GM18873 (cell line): ENCODE data around the gene SLC7A9.
"Not testable (repeated sequence)": the region's sequence is repeated elsewhere in the genome, so short reads cannot be mapped to it uniquely, and the experiment has no call there.

Source experiments
- ATAC-seq: cut with Tn5 transposase; IDR thresholded peaks from one replicate; pipeline ENCODE4 v1.9.1; 2021; ENCODE audit warnings: mild to moderate bottlenecking, moderate library complexity, moderate number of reproducible peaks; ENCODE audit not compliant: unreplicated experiment, low FRiP score

The SLC7A9 gene

GRCh38 chr19:32886241-32886640 lies 16.7 kb upstream of the SLC7A9 start:
- no peak for ATAC-seq

DNA sequence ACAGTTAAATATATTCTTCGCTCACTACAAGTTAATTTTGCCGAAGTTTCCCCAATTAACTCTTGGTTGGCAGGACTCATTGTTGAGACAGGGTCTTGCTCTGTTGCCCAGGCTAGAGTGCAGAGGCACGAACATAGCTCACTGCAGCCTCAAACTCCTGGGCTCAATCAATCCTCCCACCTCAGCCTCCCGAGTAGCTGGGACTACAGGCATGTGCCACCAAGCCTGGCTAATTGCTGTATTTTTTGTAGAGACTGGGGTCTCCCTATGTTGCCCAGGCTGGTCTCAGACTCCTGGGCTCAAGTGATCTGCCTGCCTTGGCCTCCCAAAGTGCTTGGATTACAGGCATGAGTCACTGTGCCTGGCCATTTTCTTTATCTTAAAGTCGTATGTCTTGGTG lies 15.7 kb upstream of the SLC7A9 start:
- not testable (repeated sequence) for ATAC-seq

DNA sequence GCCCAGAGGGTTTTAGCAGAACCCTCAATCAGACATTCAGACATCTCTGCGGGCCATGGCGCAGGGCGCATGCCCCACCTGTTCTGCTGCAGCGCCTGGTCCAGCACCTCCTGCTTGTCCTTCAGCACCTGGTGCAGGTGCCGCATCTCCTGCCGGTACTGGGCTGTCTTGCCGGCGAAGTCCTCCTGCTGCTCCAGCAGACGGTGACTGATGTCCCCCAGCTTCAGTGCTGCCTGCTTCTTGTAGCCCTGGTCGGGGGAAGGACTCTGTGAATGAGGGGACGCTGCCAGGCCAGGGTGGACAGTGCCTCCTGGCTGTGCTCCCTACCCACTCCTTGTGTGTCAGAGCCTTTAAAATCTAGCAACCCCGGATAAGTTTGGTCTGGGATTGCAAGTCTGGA lies 12.2 kb upstream of the SLC7A9 start:
- ATAC-seq, result no peak

GRCh38 chr19:32880622-32881021 lies 11.1 kb upstream of the SLC7A9 start:
- no peak for ATAC-seq

DNA sequence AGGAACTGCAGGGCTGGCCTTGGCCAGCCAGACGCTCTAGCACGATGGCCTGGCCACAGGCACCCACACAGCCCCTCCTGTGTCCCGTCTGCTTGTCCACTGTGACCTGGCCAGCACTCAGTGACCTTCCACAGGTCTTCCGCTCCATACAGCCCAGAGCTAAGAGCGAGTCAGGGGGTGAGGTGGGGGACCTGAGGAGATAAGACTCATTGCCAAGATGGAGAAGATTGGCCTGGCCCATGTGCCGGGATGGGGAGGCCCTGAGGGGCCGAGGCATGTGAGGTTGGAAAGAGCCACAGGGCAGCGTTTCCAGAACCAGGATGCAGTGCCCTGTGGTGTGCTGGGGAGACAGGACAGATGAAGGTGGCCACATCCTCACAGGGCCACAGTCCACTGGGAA lies 10.2 kb upstream of the SLC7A9 start:
- ATAC-seq, result no peak

DNA sequence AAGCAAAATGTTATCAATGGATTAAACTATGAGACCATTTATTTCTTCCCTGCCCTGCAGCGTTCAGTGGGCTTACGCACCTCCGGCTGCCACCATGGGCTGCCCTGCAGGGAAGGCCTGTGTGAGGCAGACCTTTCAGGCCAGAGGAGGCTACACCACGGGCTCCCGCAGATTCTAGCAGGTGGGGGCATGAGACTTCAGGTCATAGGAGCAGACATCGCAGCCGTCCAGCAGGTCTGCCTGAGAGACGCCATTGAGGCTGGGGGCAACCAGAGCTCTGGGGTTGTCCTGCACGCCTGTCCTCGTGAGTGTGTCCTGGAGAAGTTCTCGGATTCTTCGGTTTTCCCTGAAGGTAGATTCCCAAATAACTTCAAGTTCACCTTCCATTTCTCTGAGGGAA lies 9.4 kb upstream of the SLC7A9 start:
- ATAC-seq, result no peak

DNA sequence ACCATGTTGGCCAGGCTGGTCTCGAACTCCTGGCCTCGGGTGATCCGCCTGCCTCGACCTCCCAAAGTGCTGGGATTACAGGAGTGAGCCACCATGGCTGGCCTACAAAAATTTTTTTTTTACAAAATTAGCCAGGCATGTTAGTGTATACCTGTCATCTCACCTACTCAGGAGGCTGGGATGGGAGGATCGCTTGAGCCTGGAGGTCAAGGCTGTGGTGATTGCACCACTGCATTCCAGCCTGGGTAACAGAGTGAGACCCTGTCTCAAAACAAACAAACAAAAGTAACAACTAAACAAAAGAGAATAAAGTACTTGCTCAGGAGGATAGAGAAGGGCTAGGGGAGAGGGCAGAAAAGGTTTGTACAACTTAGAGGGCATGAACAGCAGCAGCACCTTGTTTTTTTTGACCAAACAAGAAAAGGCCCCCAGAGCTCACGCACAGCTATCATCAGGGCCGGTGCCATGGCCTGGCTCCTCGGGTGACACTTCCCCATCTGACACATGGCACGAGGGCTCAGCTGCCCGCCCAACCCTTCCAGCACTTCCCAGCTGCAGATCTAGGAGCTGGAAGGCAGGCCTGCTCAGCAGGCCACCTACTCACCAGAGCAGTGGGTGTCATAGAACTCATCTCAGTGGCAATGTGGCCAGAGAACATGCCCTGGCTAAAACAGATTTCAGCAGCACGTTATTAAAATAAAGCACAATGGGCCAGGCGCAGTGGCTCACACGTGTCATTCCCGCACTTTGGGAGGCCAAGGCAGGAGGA lies 8.6 kb upstream of the SLC7A9 start:
- ATAC-seq, result no peak

GRCh38 chr19:32877323-32877912 lies 7.9 kb upstream of the SLC7A9 start:
- ATAC-seq, result no peak

- no peak for ATAC-seq
These were observed 7.3 kb upstream of the SLC7A9 start for GRCh38 chr19:32876919-32877285.

DNA sequence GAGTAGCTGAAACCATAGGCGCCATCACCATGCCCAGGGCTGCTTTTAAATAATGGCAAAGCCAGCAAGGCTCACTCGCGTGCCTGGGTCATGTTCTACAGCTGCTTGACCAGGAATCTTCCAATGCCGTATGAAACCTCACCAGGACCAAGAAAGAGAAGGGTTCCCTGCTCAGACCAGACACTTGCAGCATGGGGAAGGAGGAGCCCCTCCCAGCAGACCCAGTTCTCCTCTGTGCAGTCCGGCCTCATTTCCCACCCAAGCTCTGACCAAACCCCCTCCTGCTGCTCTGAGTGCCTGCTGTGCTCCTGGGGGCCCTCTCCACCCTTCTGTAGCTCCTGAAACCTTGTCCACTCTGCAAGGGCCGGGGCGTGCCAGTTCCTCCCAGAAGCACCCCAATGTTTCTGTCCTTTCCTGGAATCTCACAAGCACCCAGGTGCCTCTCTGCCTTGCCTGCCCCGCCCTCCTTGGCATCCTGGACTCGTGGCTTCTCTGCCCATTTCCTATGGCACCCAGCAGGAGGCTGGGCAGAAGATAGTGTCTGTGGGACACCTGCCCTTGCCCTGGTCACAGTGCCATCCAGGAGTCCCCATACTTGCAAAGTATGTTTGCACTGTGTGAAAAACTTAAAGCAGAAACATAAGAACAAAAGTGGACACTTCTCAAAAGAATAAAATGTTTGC lies 6.8 kb upstream of the SLC7A9 start:
- ATAC-seq, result no peak

DNA sequence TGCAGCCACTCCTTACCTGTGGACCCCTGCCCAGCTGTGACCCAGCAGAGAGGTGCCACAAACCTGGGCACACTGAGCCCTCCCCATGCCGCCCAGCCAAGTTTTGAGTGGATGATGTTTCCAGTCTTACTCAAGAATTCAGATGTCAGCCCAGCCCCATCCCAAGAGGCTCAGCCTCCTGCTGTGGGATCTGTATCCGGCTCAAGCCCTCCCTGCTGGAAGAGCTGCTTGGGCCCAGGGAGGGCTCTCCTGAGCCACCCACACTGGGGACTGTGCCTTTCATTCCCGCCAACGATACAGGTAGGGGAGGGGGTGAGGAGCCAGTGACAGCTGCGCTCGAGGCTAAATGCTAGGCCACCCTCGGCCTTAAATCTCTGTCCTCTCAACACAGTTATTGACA lies 5.9 kb upstream of the SLC7A9 start:
- ATAC-seq, result no peak

DNA sequence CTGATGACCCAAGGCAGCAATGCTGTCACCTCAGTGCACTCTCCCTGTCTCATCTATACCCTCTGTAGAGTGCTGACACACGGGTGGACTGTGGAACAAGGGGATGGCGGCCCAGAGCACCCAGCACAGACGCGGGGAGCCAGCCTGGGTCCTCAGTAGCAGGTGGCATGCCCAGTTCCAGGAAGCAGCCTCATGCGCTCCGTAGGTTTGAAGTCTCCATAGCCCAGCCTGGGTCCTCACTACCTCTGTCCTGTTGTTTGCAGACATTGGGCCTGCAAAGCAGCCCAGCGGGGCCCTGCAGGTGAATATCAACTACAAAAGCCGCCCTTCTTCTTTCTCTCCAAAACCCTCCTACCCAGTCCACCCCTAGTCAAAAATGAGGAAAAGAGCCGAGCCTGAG lies 5.0 kb upstream of the SLC7A9 start:
- ATAC-seq, result no peak

- ATAC-seq, result no peak
These were observed 3.8 kb upstream of the SLC7A9 start for GRCh38 chr19:32873247-32873959.

DNA sequence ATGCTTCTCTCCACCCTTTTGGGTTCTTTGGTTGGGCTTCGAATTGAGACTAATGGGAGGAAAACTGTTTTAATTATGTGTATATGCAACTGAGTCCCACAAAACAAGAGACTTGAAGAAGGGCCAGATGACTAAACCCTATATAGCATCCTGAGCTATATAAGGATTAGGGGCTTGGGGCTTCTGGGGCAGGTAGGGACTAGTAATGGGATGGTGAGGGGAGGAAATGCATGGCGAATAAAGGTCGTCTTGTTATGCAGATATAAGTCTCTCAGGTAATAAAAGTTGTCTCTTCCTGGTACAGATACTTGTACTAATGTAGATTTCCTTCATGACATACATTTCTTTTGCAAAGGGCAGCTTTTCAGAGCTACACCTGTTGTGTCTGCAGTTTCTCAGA lies 2.8 kb upstream of the SLC7A9 start:
- no peak for ATAC-seq

DNA sequence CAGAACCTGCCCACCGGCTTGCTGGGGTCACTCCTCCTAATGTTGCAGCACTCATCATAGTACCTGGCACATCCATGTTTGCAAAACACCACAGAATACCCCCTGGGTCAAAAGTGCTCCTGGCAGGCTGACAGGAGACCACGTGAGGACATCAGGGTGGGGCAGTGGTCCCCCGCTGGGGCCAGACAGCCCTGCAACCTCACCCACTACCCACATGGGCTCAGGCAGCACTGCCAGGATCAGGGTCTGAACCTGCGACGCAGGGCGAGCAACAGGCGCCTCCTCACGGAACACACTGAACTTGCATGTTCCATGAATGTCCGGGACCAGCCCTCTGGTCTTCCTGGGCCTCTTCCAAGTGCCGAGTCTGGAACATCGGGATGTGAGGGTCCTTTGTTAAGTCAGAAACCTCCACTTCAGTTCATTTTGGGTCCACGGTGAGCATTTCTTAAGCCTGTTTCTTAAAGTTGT lies 1.4 kb upstream of the SLC7A9 start:
- no peak for ATAC-seq

GRCh38 chr19:32869966-32870573 lies 503 bp upstream of the SLC7A9 start:
- no peak for ATAC-seq

GRCh38 chr19:32868206-32868950 lies 1.2 kb downstream of the SLC7A9 start:
- no peak for ATAC-seq

DNA sequence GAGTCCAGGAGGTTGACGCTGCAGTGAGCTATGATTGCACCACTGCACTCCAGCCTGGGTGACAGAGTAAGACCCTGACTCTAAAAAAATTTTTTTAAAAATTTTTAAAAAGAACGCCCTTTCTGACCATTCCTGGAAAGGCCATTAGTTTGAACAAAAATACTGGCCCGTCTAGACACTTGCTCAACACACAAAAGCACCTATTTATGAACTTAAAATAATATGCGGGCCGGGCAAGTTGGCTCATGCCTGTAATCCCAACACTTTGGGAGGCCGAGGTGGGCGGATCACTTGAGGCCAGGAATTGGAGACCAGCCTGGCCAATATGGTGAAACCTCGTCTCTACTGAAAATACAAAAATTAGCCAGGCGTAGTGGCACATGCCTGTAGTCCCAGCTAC lies 2.1 kb downstream of the SLC7A9 start:
- not testable (repeated sequence) for ATAC-seq

- no peak for ATAC-seq
These were observed 2.9 kb downstream of the SLC7A9 start for GRCh38 chr19:32866564-32867265.
